NCI-H446 treated with DMSO at 0.1 percent for 48 hours (cell line): Measurements from ENCODE around the gene APEH.
A peak's percentile ranks its signal among the peaks of the same experiment; 100 is the strongest.
"Not testable (repeated sequence)": the region's sequence is repeated elsewhere in the genome, so short reads cannot be mapped to it uniquely, and the experiment has no call there.

ENCODE experiments used
- DNase-seq: peaks from one replicate; lab custom pipeline; 2025; lab: John Stamatoyannopoulos, UW

The APEH gene

GRCh38 chr3:49690856-49691255 is 16.7 kb downstream of the APEH start:
- not testable (repeated sequence) for DNase-seq

GRCh38 chr3:49691481-49691880 is 17.3 kb downstream of the APEH start:
- DNase-seq, result not testable (repeated sequence)

GRCh38 chr3:49694409-49695070 is 20.4 kb downstream of the APEH start:
- DNase-seq, result not testable (repeated sequence)

GRCh38 chr3:49695350-49696015 is 21.3 kb downstream of the APEH start:
- not testable (repeated sequence) for DNase-seq

- no peak for DNase-seq
Measured at GRCh38 chr3:49699281-49699979, 25.3 kb downstream of the APEH start.

GRCh38 chr3:49700014-49700413 is 25.9 kb downstream of the APEH start:
- DNase-seq, result no peak

GRCh38 chr3:49700453-49701128 is 26.4 kb downstream of the APEH start:
- no peak for DNase-seq

- DNase-seq, result no peak
Measured at GRCh38 chr3:49701388-49702077, 27.4 kb downstream of the APEH start.

- no peak for DNase-seq
Measured at GRCh38 chr3:49702672-49703071, 28.5 kb downstream of the APEH start.

GRCh38 chr3:49703443-49703927 is 29.3 kb downstream of the APEH start:
- DNase-seq, result peak; percentile 31

GRCh38 chr3:49703956-49704355 is 29.8 kb downstream of the APEH start:
- DNase-seq, result no peak

GRCh38 chr3:49704629-49705028 is 30.5 kb downstream of the APEH start:
- DNase-seq, result no peak

- no peak for DNase-seq
Measured at GRCh38 chr3:49705390-49705960, 31.3 kb downstream of the APEH start.

- DNase-seq, result no peak
Measured at GRCh38 chr3:49706456-49707112, 32.4 kb downstream of the APEH start.

- peak; percentile 33 for DNase-seq
Measured at GRCh38 chr3:49707113-49707480, 32.9 kb downstream of the APEH start.

GRCh38 chr3:49709852-49710251 is 35.7 kb downstream of the APEH start:
- DNase-seq, result no peak

GRCh38 chr3:49711489-49711888 is 37.3 kb downstream of the APEH start:
- DNase-seq, result no peak

GRCh38 chr3:49712166-49712565 is 38.0 kb downstream of the APEH start:
- DNase-seq, result no peak

- DNase-seq, result no peak
Measured at GRCh38 chr3:49712631-49713317, 38.6 kb downstream of the APEH start.

GRCh38 chr3:49713336-49714105 is 39.4 kb downstream of the APEH start:
- no peak for DNase-seq
